Measurements from ENCODE around the gene PRKAG2.

The PRKAG2 gene

GRCh38 chr7:151637781-151638261 is 239.1 kb downstream of the PRKAG2 start:
- H3K4me3 Mint-ChIP-seq = no peak overlapping the region
- DNase-seq (ENCODE audit: low spot score) = no peak
- peaks cover 5% of the 10 kb centered on the region for H3K36me3 Mint-ChIP-seq (ENCODE audit: low read depth)
- peaks cover 5% of the 10 kb centered on the region for H3K9me3 Mint-ChIP-seq
- H3K27me3 Mint-ChIP-seq (ENCODE audit: low read depth) = no peaks in the 10 kb centered on the region
- no peak overlapping the region for H3K27ac Mint-ChIP-seq
- H3K4me1 Mint-ChIP-seq (ENCODE audit: low read depth) = peaks cover 6% of the 10 kb centered on the region

GRCh38 chr7:151634643-151635042 is 242.3 kb downstream of the PRKAG2 start:
- Mint-ChIP-seq H3K27ac (no peak overlapping the region), H3K4me1 (ENCODE audit: low read depth) (peaks cover 20% of the 10 kb centered on the region), H3K9me3 (peaks cover 5% of the 10 kb centered on the region), H3K36me3 (ENCODE audit: low read depth) (peaks cover 5% of the 10 kb centered on the region), H3K4me3 (no peak overlapping the region), H3K27me3 (ENCODE audit: low read depth) (no peaks in the 10 kb centered on the region)
- no peak for DNase-seq (ENCODE audit: low spot score)

GRCh38 chr7:151633516-151633812 is 243.5 kb downstream of the PRKAG2 start:
- Mint-ChIP-seq H3K27me3 (ENCODE audit: low read depth) (no peaks in the 10 kb centered on the region), H3K36me3 (ENCODE audit: low read depth) (peaks cover 5% of the 10 kb centered on the region), H3K4me3 (peak overlapping the region; percentile 98), H3K9me3 (peaks cover 5% of the 10 kb centered on the region), H3K4me1 (ENCODE audit: low read depth) (peaks cover 20% of the 10 kb centered on the region), H3K27ac (peak overlapping the region; percentile 97)
- DNase-seq (ENCODE audit: low spot score) = no peak

GRCh38 chr7:151632750-151633515 is 244.0 kb downstream of the PRKAG2 start:
- peaks cover 5% of the 10 kb centered on the region for H3K9me3 Mint-ChIP-seq
- H3K27me3 Mint-ChIP-seq (ENCODE audit: low read depth) = no peaks in the 10 kb centered on the region
- peak overlapping the region; percentile 98 for H3K4me3 Mint-ChIP-seq
- DNase-seq (ENCODE audit: low spot score) = peak; percentile 59
- H3K36me3 Mint-ChIP-seq (ENCODE audit: low read depth) = peaks cover 5% of the 10 kb centered on the region
- peaks cover 20% of the 10 kb centered on the region for H3K4me1 Mint-ChIP-seq (ENCODE audit: low read depth)
- peak overlapping the region; percentile 97 for H3K27ac Mint-ChIP-seq

GRCh38 chr7:151631953-151632749 is 244.8 kb downstream of the PRKAG2 start:
- H3K4me1 Mint-ChIP-seq (ENCODE audit: low read depth) = peaks cover 20% of the 10 kb centered on the region
- H3K9me3 Mint-ChIP-seq = peaks cover 5% of the 10 kb centered on the region
- H3K36me3 Mint-ChIP-seq (ENCODE audit: low read depth) = peaks cover 5% of the 10 kb centered on the region
- H3K27me3 Mint-ChIP-seq (ENCODE audit: low read depth) = no peaks in the 10 kb centered on the region
- DNase-seq (ENCODE audit: low spot score) = peak; percentile 88
- peak overlapping the region; percentile 97 for H3K27ac Mint-ChIP-seq
- peak overlapping the region; percentile 98 for H3K4me3 Mint-ChIP-seq

GRCh38 chr7:151631570-151631952 is 245.4 kb downstream of the PRKAG2 start:
- no peak for DNase-seq (ENCODE audit: low spot score)
- Mint-ChIP-seq H3K4me1 (ENCODE audit: low read depth) (peaks cover 20% of the 10 kb centered on the region), H3K27ac (peak overlapping the region; percentile 78), H3K27me3 (ENCODE audit: low read depth) (no peaks in the 10 kb centered on the region), H3K9me3 (peaks cover 5% of the 10 kb centered on the region), H3K36me3 (ENCODE audit: low read depth) (peaks cover 5% of the 10 kb centered on the region), H3K4me3 (peak overlapping the region; percentile 83)

GRCh38 chr7:151630851-151631569 is 245.9 kb downstream of the PRKAG2 start:
- Mint-ChIP-seq H3K27me3 (ENCODE audit: low read depth) (no peaks in the 10 kb centered on the region), H3K36me3 (ENCODE audit: low read depth) (peaks cover 5% of the 10 kb centered on the region), H3K4me3 (peak overlapping the region; percentile 83), H3K4me1 (ENCODE audit: low read depth) (peaks cover 20% of the 10 kb centered on the region), H3K27ac (peak overlapping the region; percentile 78), H3K9me3 (peaks cover 5% of the 10 kb centered on the region)
- DNase-seq (ENCODE audit: low spot score) = no peak

- Mint-ChIP-seq H3K4me1 (ENCODE audit: low read depth) (peaks cover 20% of the 10 kb centered on the region), H3K27ac (no peak overlapping the region), H3K36me3 (ENCODE audit: low read depth) (peaks cover 5% of the 10 kb centered on the region), H3K9me3 (peaks cover 5% of the 10 kb centered on the region), H3K4me3 (peak overlapping the region; percentile 83), H3K27me3 (ENCODE audit: low read depth) (no peaks in the 10 kb centered on the region)
- no peak for DNase-seq (ENCODE audit: low spot score)
These were observed 246.6 kb downstream of the PRKAG2 start for GRCh38 chr7:151630358-151630757.

GRCh38 chr7:151629713-151630272 is 247.1 kb downstream of the PRKAG2 start:
- Mint-ChIP-seq H3K4me1 (ENCODE audit: low read depth) (peaks cover 20% of the 10 kb centered on the region), H3K27me3 (ENCODE audit: low read depth) (no peaks in the 10 kb centered on the region), H3K27ac (no peak overlapping the region), H3K36me3 (ENCODE audit: low read depth) (peaks cover 5% of the 10 kb centered on the region), H3K4me3 (no peak overlapping the region), H3K9me3 (peaks cover 5% of the 10 kb centered on the region)
- DNase-seq (ENCODE audit: low spot score) = no peak

- Mint-ChIP-seq H3K9me3 (peaks cover 5% of the 10 kb centered on the region), H3K4me1 (ENCODE audit: low read depth) (peaks cover 20% of the 10 kb centered on the region), H3K4me3 (no peak overlapping the region), H3K27ac (no peak overlapping the region), H3K27me3 (ENCODE audit: low read depth) (no peaks in the 10 kb centered on the region), H3K36me3 (ENCODE audit: low read depth) (peaks cover 4% of the 10 kb centered on the region)
- no peak for DNase-seq (ENCODE audit: low spot score)
These were observed 247.9 kb downstream of the PRKAG2 start for GRCh38 chr7:151628846-151629604.

- Mint-ChIP-seq H3K27ac (no peak overlapping the region), H3K36me3 (ENCODE audit: low read depth) (no peaks in the 10 kb centered on the region), H3K9me3 (no peaks in the 10 kb centered on the region), H3K4me3 (no peak overlapping the region), H3K4me1 (ENCODE audit: low read depth) (peaks cover 15% of the 10 kb centered on the region), H3K27me3 (ENCODE audit: low read depth) (no peaks in the 10 kb centered on the region)
- peak; percentile 13 for DNase-seq (ENCODE audit: low spot score)
These were observed 250.3 kb downstream of the PRKAG2 start for GRCh38 chr7:151626422-151627115.

- H3K27ac Mint-ChIP-seq = no peak overlapping the region
- DNase-seq (ENCODE audit: low spot score) = no peak
- H3K4me1 Mint-ChIP-seq (ENCODE audit: low read depth) = peaks cover 5% of the 10 kb centered on the region
These were observed 251.3 kb downstream of the PRKAG2 start for GRCh38 chr7:151625606-151626005.

More at GRCh38 chr7:151625606-151626005, 251.3 kb downstream of the PRKAG2 start:
- Mint-ChIP-seq H3K4me3 (no peak overlapping the region), H3K27me3 (ENCODE audit: low read depth) (no peaks in the 10 kb centered on the region), H3K9me3 (no peaks in the 10 kb centered on the region), H3K36me3 (ENCODE audit: low read depth) (no peaks in the 10 kb centered on the region)

Data from T-helper 2 cell treated with Interferon-gamma antibody and Interleukin-4, amounts not matched to agents 5 μg/mL and 100 μg/mL, for 36 hours (primary cell).